HG03097 (cell line): ENCODE measurements around the gene STPG2.

Experiments used
- ATAC-seq: cut with Tn5 transposase; IDR thresholded peaks from one replicate; pipeline ENCODE4 v1.9.1; 2021; ENCODE audit not compliant: unreplicated experiment, low FRiP score

Gene STPG2

GRCh38 chr4:97851115-97851514, 292.2 kb downstream of the STPG2 start:
- ATAC-seq = no peak

- no peak for ATAC-seq
These were observed 297.5 kb downstream of the STPG2 start for GRCh38 chr4:97845758-97846157.

- ATAC-seq = no peak
These were observed 301.8 kb downstream of the STPG2 start for GRCh38 chr4:97841512-97841911.

GRCh38 chr4:97836662-97837061, 306.6 kb downstream of the STPG2 start:
- ATAC-seq = no peak

GRCh38 chr4:97828646-97829045, 314.6 kb downstream of the STPG2 start:
- no peak for ATAC-seq

GRCh38 chr4:97819294-97819693, 324.0 kb downstream of the STPG2 start:
- ATAC-seq = no peak

- no peak for ATAC-seq
These were observed 330.5 kb downstream of the STPG2 start for GRCh38 chr4:97812768-97813167.

- ATAC-seq = no peak
These were observed 356.9 kb downstream of the STPG2 start for GRCh38 chr4:97786306-97786920.

- no peak for ATAC-seq
These were observed 365.1 kb downstream of the STPG2 start for GRCh38 chr4:97778174-97778573.

GRCh38 chr4:97774347-97774989, 368.8 kb downstream of the STPG2 start:
- ATAC-seq = no peak

- ATAC-seq = no peak
These were observed 373.1 kb downstream of the STPG2 start for GRCh38 chr4:97770222-97770621.

- no peak for ATAC-seq
These were observed 381.2 kb downstream of the STPG2 start for GRCh38 chr4:97762115-97762512.

GRCh38 chr4:97761445-97762114, 381.7 kb downstream of the STPG2 start:
- ATAC-seq = no peak

GRCh38 chr4:97759785-97760184, 383.5 kb downstream of the STPG2 start:
- no peak for ATAC-seq

- no peak for ATAC-seq
These were observed 390.7 kb downstream of the STPG2 start for GRCh38 chr4:97752599-97752998.

- ATAC-seq = no peak
These were observed 395.3 kb downstream of the STPG2 start for GRCh38 chr4:97747945-97748344.

GRCh38 chr4:97720869-97721432, 422.3 kb downstream of the STPG2 start:
- no peak for ATAC-seq

- no peak for ATAC-seq
These were observed 452.1 kb downstream of the STPG2 start for GRCh38 chr4:97691111-97691605.

GRCh38 chr4:97670703-97671269, 472.5 kb downstream of the STPG2 start:
- ATAC-seq = no peak

GRCh38 chr4:97665553-97665952, 477.7 kb downstream of the STPG2 start:
- no peak for ATAC-seq

GRCh38 chr4:97664741-97665140, 478.5 kb downstream of the STPG2 start:
- no peak for ATAC-seq
